ENCODE data around the gene CYTIP. TPM values are rescaled to one million over a fixed set of nuclear protein-coding genes. Genes with fewer than 3 reads are reported as not detected.

The CYTIP gene
- total RNA-seq, 2 donors from 2014 or later: 3.3 to 4.8 TPM

DNA sequence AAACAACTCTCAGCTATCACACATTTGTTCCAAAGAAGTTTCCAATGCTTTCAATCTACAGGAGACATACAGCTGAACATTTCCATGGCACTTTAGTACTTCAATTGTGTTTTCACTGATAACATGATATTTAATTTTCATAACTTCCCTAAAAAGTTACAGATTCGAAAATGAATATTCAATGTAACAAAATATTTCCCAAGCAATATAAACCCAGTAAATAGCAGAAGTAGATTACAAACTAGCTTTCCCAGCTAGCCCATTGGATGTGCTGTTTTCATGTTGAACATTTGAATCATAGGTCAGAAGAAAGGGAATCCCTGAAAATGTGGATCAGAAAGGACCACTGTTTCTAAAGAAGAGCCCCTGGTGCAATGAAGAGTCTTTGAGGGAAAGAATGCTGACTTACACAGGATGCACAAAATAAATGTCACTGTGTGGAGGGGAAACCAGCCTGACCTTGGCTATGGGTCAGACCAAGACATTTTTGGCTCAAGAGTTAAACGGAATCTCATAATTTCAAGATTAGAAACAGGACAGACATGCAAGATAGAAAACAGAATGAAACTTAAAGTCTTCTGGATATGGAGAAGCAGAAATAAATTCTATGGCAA, 22.5 kb downstream of the CYTIP start:
- DNase-seq (ENCODE audit: low spot score): no peak
- Histone ChIP-seq H3K27me3 (no peaks in the 10 kb centered on the region), H3K9me3 (peaks cover 0 to 13% of the 10 kb centered on the region in 2 donors), H3K27ac (peak overlapping the region in 1 of 2 donors; percentile 6), H3K36me3 (no peaks in the 10 kb centered on the region), H3K4me1 (peaks cover 0 to 4% of the 10 kb centered on the region in 2 donors), H3K4me3 (no peak overlapping the region)
- TF ChIP-seq, protein P1, sequence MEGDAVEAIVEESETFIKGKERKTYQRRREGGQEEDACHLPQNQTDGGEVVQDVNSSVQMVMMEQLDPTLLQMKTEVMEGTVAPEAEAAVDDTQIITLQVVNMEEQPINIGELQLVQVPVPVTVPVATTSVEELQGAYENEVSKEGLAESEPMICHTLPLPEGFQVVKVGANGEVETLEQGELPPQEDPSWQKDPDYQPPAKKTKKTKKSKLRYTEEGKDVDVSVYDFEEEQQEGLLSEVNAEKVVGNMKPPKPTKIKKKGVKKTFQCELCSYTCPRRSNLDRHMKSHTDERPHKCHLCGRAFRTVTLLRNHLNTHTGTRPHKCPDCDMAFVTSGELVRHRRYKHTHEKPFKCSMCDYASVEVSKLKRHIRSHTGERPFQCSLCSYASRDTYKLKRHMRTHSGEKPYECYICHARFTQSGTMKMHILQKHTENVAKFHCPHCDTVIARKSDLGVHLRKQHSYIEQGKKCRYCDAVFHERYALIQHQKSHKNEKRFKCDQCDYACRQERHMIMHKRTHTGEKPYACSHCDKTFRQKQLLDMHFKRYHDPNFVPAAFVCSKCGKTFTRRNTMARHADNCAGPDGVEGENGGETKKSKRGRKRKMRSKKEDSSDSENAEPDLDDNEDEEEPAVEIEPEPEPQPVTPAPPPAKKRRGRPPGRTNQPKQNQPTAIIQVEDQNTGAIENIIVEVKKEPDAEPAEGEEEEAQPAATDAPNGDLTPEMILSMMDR (IDR thresholded peaks at IDR 0.05): no peak

DNA sequence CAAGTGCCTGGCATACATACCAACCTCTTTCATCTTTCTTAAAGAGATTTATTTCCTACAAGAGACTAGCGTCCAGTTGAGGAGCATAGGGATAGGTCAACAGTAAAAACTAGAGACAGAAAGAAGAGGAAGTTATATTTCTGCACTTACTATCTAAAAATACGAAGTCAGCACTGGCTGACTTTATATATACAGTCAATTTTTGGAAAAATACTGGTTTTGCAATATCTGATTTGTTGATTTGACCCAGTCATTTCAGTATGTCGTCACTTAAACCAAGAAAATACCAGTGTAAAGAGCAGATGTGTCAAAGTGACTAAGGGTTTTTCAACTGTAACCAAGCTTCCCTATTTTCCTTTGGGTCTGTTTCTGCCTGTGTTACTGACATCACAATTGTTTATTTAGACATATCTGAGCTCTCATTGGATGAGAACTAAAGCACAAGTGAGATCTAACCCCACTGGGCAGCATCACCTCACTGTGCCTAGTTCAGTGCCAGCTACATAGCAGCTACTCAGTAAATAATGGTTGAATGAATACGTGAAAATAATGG, 23.0 kb downstream of the CYTIP start:
- peak overlapping the region in 1 of 2 donors; percentile 6 for H3K27ac ChIP-seq
- no peak for DNase-seq (ENCODE audit: low spot score)
- no peaks in the 10 kb centered on the region for H3K36me3 ChIP-seq

DNA sequence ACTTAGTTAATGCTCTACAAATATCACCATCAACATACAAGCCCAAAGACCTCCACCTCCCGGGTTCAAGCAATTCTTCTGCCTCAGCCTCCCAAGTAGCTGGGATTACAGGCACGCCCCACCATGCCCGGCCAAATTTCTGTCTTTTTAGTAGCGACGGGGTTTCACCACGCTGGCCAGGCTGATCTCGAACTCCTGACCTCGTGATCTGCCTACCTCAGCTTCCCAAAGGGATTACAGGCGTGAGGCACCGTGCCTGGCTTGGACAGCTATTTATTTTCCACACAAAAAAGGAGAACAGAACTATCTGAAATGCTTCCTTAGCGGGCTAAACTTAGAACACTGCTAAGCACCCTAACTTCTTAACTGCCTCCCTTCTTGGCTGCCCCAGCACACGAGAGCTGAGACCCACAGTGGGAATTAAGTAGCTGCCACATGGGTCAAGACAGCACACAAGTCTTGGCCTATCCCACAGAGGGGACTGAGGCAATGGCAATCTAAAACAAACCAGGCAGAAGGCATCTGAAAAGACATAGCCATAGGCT, 24.8 kb downstream of the CYTIP start:
- DNase-seq (ENCODE audit: low spot score): no peak
- no peaks in the 10 kb centered on the region for H3K36me3 ChIP-seq
- no peaks in the 10 kb centered on the region for H3K27me3 ChIP-seq
- no peak overlapping the region for H3K4me3 ChIP-seq
- no peaks in the 10 kb centered on the region for H3K9me3 ChIP-seq
- TF ChIP-seq, protein P1 (IDR thresholded peaks at IDR 0.05): no peak
- H3K4me1 ChIP-seq: peaks cover 0 to 6% of the 10 kb centered on the region in 2 donors
- peak overlapping the region in 1 of 2 donors; percentile 5 for H3K27ac ChIP-seq

More for the DNA sequence above, 23.0 kb downstream of the CYTIP start:
- Histone ChIP-seq H3K27me3 (no peaks in the 10 kb centered on the region), H3K4me1 (peaks cover 0 to 4% of the 10 kb centered on the region in 2 donors), H3K4me3 (no peak overlapping the region), H3K9me3 (peaks cover 0 to 7% of the 10 kb centered on the region in 2 donors)
- TF ChIP-seq, protein P1 (IDR thresholded peaks at IDR 0.05): no peak

DNA sequence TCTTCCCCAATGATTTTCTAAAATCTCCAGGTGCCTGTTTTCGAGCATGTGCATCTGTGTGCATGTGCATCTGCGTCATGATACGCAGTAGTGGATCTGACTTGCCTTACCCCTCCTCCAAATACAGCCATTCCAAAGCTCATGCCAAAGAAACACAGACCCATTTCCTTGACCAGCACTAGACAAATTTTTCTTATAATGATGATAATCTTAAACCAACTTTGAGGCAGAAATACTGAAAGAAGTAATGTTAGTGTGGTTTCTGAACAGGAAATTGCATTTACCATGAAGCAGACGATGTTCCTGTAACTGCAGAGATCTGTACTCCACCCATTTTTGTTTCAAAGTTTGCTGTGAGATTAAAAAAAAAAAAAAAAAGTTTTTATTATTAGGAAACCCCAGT, 25.6 kb downstream of the CYTIP start:
- H3K27ac ChIP-seq: no peak overlapping the region
- H3K4me1 ChIP-seq: peaks cover 0 to 15% of the 10 kb centered on the region in 2 donors
- no peak for DNase-seq (ENCODE audit: low spot score)
- H3K9me3 ChIP-seq: no peaks in the 10 kb centered on the region
- no peaks in the 10 kb centered on the region for H3K36me3 ChIP-seq
- no peaks in the 10 kb centered on the region for H3K27me3 ChIP-seq
- H3K4me3 ChIP-seq: no peak overlapping the region
- TF ChIP-seq, protein P1 (IDR thresholded peaks at IDR 0.05): no peak

DNA sequence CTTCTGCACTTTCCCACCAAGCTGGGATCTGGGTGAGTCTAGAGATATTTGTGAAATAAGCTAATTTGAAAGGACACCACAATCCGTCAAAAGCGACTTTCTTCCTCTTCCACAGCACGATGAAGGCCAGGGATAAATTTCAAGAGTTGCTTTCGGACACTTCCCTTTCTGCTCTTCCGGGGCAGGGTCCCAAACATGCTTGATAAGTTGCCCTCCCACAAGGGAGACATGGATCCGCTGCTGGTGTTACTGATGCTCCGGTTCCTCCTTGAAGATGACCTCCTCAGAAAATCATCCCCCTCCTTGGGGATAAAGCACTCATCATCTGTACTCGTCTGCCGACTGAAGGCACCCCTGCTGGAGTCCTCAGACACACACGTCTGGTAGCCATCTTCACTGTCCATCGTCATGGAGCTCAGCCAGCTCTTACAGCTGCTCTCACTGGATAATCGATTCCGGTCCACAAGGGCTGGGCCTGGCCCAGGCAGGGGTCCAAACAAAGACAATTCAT, 28.2 kb downstream of the CYTIP start:
- Histone ChIP-seq H3K27ac (no peak overlapping the region), H3K36me3 (no peaks in the 10 kb centered on the region), H3K4me1 (peaks cover 0 to 15% of the 10 kb centered on the region in 2 donors), H3K27me3 (no peaks in the 10 kb centered on the region), H3K9me3 (no peaks in the 10 kb centered on the region), H3K4me3 (no peak overlapping the region)
- DNase-seq (ENCODE audit: low spot score): no peak
- TF ChIP-seq, protein P1 (IDR thresholded peaks at IDR 0.05): no peak
